Choroid plexus epithelial cell (primary cell): ENCODE results near the gene ALK.

Experiments used
- DNase-seq: peaks from one replicate; pipeline ENCODE4 v3.0.0-alpha.2; 2010; ENCODE audit warnings: low read depth
- H3K4me3 ChIP-seq: 2 replicates; pipeline ENCODE4 v1.5.1; 2011; ENCODE audit warnings: low read depth, mild to moderate bottlenecking, control low read depth, low read length, moderate library complexity
- CTCF ChIP-seq: conservative IDR thresholded peaks from 2 replicates; pipeline ENCODE4 v1.5.1; 2011; ENCODE audit warnings: low read depth, mild to moderate bottlenecking, control low read depth, inconsistent platforms, low read length, moderate library complexity

The ALK gene

GRCh38 chr2:29589440-29590103 lies 331.8 kb downstream of the ALK start:
- TF ChIP-seq CTCF = no peak
- H3K4me3 ChIP-seq = no peak overlapping the region
- DNase-seq = no peak

- no peak overlapping the region for H3K4me3 ChIP-seq
- DNase-seq = no peak
- TF ChIP-seq CTCF = no peak
Observed at GRCh38 chr2:29587402-29588190, 333.8 kb downstream of the ALK start.

GRCh38 chr2:29586919-29587318 lies 334.5 kb downstream of the ALK start:
- H3K4me3 ChIP-seq = no peak overlapping the region
- no peak for DNase-seq
- no peak for TF ChIP-seq CTCF

- no peak for TF ChIP-seq CTCF
- no peak for DNase-seq
- no peak overlapping the region for H3K4me3 ChIP-seq
Observed at GRCh38 chr2:29583548-29584156, 337.7 kb downstream of the ALK start.

- peak; percentile 41 for DNase-seq
- no peak for TF ChIP-seq CTCF
- H3K4me3 ChIP-seq = no peak overlapping the region
Observed at GRCh38 chr2:29583104-29583503, 338.3 kb downstream of the ALK start.

- no peak for DNase-seq
- no peak for TF ChIP-seq CTCF
- no peak overlapping the region for H3K4me3 ChIP-seq
Observed at GRCh38 chr2:29582062-29582461, 339.3 kb downstream of the ALK start.
